CD4-positive, alpha-beta T cell treated with Interleukin-15 for 4 hours (primary cell): ENCODE measurements around the gene ICAM5.
"Not testable (repeated sequence)": the region's sequence is repeated elsewhere in the genome, so short reads cannot be mapped to it uniquely, and the experiment has no call there.

Source experiments
- DNase-seq: peaks from one replicate; pipeline ENCODE4 v3.0.0-alpha.2; 2020; ENCODE audit warnings: low spot score

ICAM5 gene

GRCh38 chr19:10320602-10321416, 31.1 kb downstream of the ICAM5 start:
- DNase-seq, result no peak

DNA sequence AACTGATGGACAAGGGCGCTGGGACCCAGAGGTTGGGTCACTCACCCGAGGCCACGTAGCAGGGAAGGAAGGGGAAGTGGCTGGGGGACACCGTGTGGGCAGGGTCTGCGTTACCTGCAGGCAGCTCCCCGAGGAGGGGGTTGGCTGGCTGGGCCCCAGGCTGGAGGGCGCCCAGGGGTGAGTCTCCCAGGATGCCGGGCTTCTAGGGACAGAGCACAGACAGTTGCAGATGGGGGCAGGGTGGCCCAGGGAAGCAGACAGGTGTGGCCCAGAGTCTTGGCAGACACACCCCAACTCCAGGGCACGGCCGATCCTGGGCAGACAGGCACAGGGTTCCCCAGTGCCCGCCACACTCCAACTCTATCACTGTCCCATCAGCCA, 31.7 kb downstream of the ICAM5 start:
- DNase-seq, result no peak

GRCh38 chr19:10321874-10322835, 32.4 kb downstream of the ICAM5 start:
- DNase-seq, result no peak

- no peak for DNase-seq
These were observed 36.0 kb downstream of the ICAM5 start for GRCh38 chr19:10325732-10326131.

DNA sequence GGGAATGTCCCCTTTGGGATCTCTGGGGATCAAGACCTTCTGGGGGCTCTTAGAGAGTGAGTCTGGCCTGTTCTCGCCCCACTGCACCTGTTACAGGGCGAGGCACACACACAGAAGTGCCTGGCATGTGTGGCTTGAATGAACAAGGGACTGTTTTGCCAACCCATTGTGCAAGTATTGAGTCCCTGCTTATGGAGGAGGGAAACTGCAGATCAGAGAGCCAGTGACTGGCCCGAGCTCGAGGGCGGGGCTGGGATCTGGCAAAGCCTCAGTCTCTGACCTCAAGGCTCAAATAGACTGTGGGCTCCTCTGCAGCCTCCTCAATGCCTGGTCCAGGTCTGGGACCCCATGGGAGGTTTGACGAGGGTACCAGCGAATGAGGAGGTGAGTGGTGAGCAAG, 38.0 kb downstream of the ICAM5 start:
- DNase-seq, result no peak

DNA sequence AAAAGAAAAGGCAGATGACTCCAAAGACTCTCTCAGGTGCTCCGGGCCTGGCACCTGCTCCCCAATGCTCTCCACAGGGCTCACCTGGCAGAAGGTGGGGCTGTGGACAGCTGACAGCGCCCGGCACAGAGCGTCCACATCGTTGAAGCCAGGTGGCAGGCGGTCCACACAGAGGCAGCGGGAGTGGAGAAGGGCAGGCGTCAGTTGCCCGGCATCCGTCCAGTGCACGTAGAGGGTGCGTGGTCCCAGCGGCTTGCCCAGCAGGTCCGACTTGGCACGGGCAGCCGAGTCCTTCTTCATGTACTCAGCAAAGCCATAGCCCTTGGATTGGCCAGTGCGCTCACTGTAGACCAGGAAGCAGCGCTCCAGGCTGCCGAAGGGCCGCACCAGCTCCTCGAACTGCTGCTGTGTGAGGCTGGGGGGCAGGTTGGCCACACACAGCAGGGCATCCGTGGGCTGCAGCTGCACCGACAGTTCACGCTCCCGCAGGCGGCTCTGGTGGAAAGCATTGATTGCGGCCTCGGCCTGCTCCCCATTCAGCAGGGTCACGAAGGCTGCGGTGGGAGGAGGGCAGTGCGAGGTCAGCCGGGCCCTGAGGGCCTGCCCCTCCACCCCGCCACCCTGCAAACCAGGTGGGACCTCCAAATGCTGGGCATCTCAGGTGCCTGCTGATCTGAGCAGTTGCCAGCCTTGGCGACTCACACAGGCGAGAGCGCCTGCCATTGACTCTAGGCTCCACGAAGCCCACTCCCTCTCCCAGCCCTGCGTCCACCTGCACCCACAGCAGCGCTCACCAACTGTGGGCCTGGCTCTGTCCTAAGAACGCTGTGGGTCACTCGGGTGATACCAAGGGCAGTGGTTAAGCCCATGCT, 39.0 kb downstream of the ICAM5 start:
- DNase-seq, result no peak

GRCh38 chr19:10329555-10329954, 39.8 kb downstream of the ICAM5 start:
- DNase-seq, result no peak

DNA sequence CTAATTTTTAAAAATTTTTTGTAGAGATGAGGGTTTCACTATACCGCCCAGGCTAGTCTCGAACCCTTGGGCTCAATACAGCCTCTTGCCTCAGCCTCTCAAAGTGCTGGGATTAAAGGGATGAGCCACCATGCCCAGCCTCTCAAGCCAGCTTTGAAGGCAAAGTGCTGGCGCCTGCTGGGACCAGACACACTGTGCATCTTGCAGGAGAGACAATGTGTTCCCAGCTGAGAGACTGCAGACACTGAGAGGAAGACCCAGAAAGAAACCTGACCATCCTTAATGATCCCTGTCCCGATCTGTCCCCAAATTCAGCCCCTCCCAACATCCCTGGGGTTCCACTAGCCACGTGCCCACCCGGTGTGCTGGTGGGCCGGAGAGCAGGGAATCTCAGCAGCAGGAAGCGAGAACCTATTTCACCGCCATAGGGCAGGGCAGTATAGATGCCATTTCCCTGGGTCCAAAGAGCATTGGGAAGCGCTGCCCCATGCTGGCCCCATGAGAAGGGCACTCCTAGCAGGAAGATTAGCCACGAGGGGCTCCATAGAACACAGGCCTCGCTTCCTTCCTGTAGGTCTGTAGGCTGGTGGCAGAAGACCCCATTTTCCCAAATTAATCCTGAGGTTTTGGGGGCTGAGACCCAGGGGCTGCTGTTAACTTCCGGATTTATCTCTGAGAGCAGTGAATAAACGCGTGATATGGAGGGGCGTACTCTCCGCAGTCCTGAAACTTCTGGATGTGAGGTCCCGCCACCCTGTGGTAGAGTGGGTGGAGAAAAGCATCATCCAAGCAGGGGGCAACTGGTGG, 42.6 kb downstream of the ICAM5 start:
- DNase-seq, result no peak

GRCh38 chr19:10332965-10333757, 43.4 kb downstream of the ICAM5 start, which contains the start of gene RAVER1:
Gene RAVER1, minus strand, starts transcription at chr19:10333529. Its CDS starts 22 bp downstream, at chr19:10333507.
- DNase-seq, result peak; percentile 98

- no peak for DNase-seq
These were observed 44.2 kb downstream of the ICAM5 start for GRCh38 chr19:10333758-10334587.

DNA sequence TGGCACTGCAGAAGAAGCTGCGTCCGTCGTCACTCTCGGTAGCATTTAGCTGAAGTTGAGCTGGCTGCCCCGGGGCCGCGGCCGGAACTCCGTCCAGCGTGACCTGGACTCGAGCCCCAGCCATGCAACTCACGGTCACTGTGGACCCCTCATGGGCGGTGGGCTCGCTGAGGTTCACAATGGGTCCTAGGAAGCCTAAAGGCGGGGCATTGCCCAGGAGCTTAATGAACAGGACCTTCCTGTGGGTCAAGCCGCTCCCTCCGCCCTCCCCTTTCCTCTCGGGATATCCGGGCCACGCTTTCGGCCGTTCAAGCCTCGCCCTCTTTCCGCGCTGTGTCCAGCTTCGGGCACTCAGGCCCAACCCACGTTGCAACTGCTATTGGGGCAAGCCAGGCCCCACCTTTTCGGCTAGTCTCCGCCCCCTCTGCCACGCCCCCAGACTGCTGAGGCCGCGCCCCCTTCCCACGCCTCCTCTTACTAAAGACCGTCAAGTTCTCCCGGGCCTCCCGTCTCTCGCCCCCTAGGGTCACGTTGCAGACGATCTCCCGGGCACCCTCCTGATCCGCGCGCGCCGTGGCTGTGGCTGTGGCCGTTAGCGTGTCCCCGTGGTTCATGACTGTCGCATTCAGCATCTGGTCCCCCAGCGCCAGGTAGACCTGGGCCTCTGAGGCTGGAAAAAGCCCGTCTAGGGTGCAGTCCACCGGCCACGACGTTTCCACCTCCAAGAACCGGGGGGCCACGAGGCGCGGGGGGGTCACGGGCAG, 45.0 kb downstream of the ICAM5 start:
- no peak for DNase-seq

DNA sequence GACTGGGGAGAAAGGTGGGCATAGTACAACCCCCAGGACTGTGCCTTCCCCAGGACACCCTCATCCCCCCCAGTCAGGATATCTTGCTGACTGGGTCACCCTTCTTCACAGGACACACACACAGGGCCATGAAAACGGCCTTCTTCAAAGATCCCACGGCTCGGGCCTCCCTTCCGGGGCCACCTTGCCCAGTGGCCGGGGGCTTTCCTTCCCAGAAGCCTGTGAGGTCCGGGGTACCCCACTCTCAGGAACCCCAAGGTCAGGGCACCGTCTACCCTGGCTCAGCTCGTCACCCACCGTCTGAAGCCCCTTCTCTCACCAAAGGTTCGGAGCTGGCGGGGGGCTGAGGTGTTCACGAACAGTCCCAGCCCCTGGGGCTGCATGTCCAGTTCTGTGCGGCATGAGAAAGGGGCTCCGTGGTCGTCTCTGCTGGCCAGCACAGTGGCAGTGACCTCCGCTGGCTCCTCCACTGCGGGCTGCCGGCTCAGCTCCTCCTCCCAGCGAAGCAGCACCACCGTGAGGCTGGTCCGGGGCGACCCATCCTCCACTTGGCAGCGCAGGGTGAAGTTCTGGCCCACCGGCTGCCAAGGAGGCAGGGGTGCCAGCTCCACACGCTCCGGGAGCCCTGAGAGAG, 45.7 kb downstream of the ICAM5 start:
- DNase-seq, result no peak

- DNase-seq, result not testable (repeated sequence)
These were observed 47.0 kb downstream of the ICAM5 start for GRCh38 chr19:10336725-10337124.

DNA sequence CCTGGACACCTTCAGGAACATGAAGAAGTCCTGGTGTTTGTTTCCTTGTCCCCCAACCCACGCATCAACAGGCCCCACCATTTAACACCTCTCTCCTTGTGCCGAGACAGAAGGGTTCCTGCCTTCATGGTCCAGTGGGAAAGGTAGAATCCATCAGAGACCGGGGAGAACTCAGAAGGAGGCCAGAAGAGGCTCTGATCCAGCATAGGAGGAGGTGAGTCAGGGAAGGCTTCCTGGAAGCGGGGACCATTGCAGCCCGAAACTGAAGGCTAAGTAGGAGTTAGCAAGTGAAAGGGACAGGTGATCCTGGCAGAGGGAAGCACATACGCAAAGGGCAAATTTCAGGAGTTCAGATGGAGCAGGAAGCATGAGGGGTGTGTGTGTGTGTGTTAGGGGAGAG, 49.2 kb downstream of the ICAM5 start:
- no peak for DNase-seq

DNA sequence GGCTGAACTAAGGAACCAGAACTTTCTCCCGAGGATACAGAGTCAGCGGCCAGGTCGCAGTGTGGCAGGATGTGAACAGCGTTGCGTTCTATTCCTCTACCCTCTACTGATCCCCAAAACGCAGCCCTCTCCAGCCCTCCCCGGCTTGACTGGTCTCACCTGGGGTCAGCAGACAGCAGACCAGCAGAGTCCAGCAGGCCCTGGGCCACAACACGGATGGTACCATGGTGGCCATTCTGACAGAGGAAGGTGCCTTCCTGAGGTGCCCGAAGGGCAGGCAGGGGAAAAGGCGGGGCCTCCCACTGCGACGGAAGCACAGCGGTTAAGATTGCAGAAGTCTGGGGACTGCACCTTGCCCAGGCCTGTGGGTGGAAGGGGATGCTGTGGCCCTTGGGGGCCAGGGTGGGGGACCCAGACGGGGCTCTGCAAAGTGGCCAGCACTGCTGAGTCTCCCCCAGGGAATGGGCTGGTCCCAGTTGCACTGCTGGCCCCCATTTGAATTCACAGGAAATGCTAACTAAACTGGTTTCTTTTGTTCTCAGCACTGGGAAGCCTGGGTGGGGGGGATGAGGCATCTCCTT, 49.7 kb downstream of the ICAM5 start, which contains the start of gene ICAM3:
Gene ICAM3, minus strand, starts transcription at position 245 of the 581 bp plus-strand sequence. Its CDS starts 10 bp downstream, at position 235.
- peak; percentile 59 for DNase-seq

DNA sequence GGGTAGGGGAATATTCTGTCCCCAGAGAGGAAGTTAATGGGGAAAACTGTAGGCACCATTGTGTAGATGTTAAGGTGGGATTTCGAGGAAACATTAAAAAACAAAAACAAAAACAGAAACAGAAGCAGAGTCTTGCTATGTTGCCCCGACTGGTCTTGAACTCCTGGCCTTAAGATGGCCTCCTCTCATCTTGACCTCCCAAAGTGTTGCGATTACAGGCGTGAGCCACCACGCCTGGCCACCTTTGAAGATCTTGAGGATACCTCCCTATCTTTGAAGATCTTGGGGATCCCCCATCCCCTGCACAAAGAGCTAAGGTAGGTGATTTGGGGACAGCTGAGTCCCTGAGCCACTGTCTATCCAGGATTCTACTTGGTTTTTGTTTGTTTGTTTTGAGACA, 50.2 kb downstream of the ICAM5 start:
- no peak for DNase-seq

- no peak for DNase-seq
These were observed 53.7 kb downstream of the ICAM5 start for GRCh38 chr19:10343495-10343894.

GRCh38 chr19:10344780-10345179, 55.0 kb downstream of the ICAM5 start:
- no peak for DNase-seq
